Loucy (cell line): ENCODE results near the gene FAM185A.
"Not testable (repeated sequence)": the region's sequence is repeated elsewhere in the genome, so short reads cannot be mapped to it uniquely, and the experiment has no call there.

Source experiments
- CTCF ChIP-seq: fragments of 200-600 bp; sonication (generic); conservative IDR thresholded peaks from 2 replicates; pipeline ENCODE4 v1.5.1; 2014; ENCODE audit warnings: mild to moderate bottlenecking, antibody characterized with exemption, low read length
- EZH2phosphoT487 ChIP-seq: fragments of 200-600 bp; IDR thresholded peaks from 2 replicates; pipeline ENCODE4 v1.6.1; 2018; ENCODE audit warnings: antibody characterized with exemption, mild to moderate bottlenecking, moderate library complexity, borderline replicate concordance

DNA sequence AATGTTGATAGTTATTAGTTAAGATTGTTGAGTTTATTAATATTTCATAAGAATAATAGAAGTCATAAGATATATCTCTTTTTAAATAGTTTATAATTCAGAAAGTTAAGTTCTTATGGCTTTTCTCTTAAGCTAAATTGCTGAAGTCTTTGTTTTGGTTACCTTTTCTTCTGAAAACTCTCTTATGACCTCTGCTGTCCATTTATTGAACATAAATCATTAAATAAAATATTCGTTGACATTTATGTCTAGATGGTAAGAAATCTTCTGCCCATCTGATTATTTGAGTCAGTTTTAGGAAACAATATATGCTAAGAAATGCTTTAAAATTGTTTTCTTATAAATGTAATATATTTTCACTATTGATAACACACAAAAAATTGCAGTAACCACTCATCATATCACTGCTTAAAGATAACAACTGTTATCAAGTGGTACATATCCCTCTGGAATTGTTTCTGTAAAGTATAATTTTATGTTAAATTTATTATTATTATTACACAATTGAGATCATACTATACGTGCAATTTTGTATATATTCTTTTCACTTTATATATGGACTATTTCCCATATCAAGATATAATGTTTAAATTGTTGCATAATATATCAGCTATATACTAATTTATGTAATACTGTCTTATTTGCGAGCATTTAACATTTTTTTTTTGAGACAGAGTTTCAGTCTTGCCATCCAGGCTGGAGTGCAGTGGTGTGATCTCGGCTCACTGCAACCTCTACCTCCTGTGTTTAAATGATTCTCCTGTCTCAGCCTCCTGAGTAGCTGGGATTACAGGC lies 3.1 kb upstream of the FAM185A start:
- not testable (repeated sequence) for TF ChIP-seq CTCF, EZH2phosphoT487
